GM12874 (cell line): ENCODE results near the gene INTS3.

ENCODE experiments used
- CTCF ChIP-seq: IDR thresholded peaks from 2 replicates; pipeline ENCODE4 v1.5.1; 2011; ENCODE audit warnings: low read depth, mild to moderate bottlenecking, control low read depth, low read length, moderate library complexity; ENCODE audit not compliant: insufficient read depth

The INTS3 gene

DNA sequence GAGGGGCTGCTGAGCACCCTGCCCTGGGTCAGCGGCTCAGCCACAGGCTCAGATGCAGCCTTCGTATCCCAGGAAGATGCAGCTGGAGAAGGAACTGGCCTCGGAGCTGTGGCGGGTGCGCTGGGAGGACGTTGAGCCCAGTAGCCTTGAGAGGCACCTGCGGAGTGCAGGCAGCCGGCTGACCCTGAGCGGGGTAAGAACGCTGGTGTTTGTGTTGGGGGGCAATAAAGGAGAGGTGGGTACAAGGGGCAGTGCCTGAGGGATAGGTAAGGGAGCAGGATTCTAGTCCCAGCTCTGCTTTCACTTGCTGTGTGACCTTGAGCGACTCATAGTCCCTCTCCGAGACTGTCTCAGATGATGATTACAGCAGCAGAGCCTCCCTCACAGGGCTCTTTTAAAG is 43.0 kb upstream of the INTS3 start:
- TF ChIP-seq CTCF: no peak

GRCh38 chr1:153685544-153686340 is 42.1 kb upstream of the INTS3 start:
- no peak for TF ChIP-seq CTCF

- TF ChIP-seq CTCF: no peak
Observed at GRCh38 chr1:153687346-153688125, 40.3 kb upstream of the INTS3 start.

GRCh38 chr1:153688276-153688675 is 39.6 kb upstream of the INTS3 start:
- no peak for TF ChIP-seq CTCF

DNA sequence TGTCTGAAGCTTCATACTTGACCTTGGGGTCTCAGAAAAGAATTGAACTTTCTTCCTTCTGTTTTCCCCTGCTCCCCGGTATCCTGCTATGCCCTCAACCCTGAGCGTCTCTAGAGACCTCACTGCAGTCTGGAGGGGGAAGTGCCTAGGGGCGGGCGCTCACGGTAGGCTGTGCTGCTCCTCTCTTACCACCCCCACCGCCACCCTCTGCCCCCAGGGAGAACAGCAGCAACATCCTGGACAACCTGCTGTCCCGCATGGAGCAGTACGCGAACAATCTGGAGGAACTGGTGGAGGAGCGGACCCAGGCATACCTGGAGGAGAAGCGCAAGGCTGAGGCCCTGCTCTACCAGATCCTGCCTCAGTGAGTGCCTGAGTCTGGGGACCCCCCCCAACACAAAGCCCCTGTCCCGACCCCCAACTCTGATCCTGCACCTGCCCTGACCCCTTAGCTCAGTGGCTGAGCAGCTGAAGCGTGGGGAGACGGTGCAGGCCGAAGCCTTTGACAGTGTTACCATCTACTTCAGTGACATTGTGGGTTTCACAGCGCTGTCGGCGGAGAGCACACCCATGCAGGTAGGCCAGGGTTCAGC is 39.0 kb upstream of the INTS3 start:
- TF ChIP-seq CTCF: no peak

DNA sequence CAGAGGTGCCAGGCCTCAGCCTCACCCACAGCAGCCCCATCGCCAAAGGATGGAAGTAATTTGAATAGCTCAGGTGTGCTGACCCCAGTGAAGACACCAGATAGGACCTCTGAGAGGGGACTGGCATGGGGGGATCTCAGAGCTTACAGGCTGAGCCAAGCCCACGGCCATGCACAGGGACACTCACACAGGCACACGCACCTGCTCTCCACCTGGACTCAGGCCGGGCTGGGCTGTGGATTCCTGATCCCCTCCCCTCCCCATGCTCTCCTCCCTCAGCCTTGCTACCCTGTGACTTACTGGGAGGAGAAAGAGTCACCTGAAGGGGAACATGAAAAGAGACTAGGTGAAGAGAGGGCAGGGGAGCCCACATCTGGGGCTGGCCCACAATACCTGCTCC is 34.4 kb upstream of the INTS3 start:
- no peak for TF ChIP-seq CTCF

DNA sequence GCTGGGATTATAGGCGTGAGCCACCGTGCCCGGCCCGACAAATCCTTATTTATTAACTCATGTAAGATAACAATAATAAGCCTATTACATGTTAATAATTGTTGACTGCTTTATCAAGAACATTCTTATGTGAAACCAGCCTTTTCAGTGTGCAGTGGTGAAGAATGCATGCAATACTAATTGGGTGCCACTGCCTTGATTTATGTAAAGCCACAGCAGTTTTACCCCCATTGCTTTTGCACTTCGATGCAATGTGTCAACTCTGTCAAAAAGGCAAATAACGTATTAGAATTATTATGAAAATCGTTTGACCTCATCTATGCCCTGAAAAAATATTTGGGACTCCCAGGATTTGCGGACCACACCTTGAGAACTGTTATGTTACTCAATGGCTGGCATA is 31.1 kb upstream of the INTS3 start:
- TF ChIP-seq CTCF: no peak
